HEK293 (cell line): ENCODE measurements around the gene PSMB9.

Source experiments
- CTCF ChIA-PET: fragments of 350-600 bp; formaldehyde crosslinking; extraction: SDS; loops from one replicate; lab custom pipeline; 2021; ENCODE audit warnings: antibody characterized with exemption; lab: Yijun Ruan, JAX
- POLR2A ChIA-PET: fragments of 300-600 bp; formaldehyde crosslinking; extraction: SDS; loops from one replicate; lab custom pipeline; 2020; ENCODE audit warnings: antibody characterized with exemption, inconsistent platforms; lab: Yijun Ruan, JAX
- H3K27ac ChIP-seq: fragments of 200-500 bp; sonication (Bioruptor generic); 2 replicates; pipeline ENCODE4 v1.5.1; 2014; ENCODE audit warnings: low read depth, low read length, control low read depth, inconsistent platforms; ENCODE audit errors: extremely low read depth
- H3K36me3 ChIP-seq, 2 experiments: fragments of 200-500 bp in 1 of 2; sonication (Bioruptor generic) in 1 of 2; 1 replicate in 1 of 2; 2 replicates in 1 of 2; pipeline ENCODE4 v1.5.1; 2014 to 2017; ENCODE audit warnings: inconsistent platforms in 2 of 2, low read length in 2 of 2; ENCODE audit not compliant: control insufficient read depth in 2 of 2, insufficient read depth in 1 of 2
- H3K4me1 ChIP-seq: fragments of 200-500 bp; sonication (Bioruptor generic); 2 replicates; pipeline ENCODE4 v1.5.1; 2014; ENCODE audit warnings: mild to moderate bottlenecking, low read length, inconsistent platforms; ENCODE audit not compliant: control insufficient read depth, insufficient read depth
- H3K4me3 ChIP-seq: 2 replicates; pipeline ENCODE4 v1.5.1; 2011; ENCODE audit warnings: low read depth, mild to moderate bottlenecking, control low read depth, low read length, moderate library complexity
- H3K9me3 ChIP-seq: fragments of 200-500 bp; sonication (Bioruptor generic); 2 replicates; pipeline ENCODE4 v1.5.1; 2014; ENCODE audit warnings: low read depth, low read length, inconsistent platforms; ENCODE audit not compliant: control insufficient read depth, insufficient read depth
- BCL11A ChIP-seq: fragments of 450-650 bp; formaldehyde crosslinking; IDR thresholded peaks from 2 replicates; pipeline ENCODE4 v1.5.1; 2016; ENCODE audit warnings: low read depth, missing biosample characterization, missing genetic modification characterization
- FEZF1 ChIP-seq: fragments of 450-650 bp; formaldehyde crosslinking; IDR thresholded peaks from 2 replicates; pipeline ENCODE4 v1.5.1; 2016; ENCODE audit warnings: missing biosample characterization, missing genetic modification characterization
- GLI2 ChIP-seq: fragments of 450-650 bp; formaldehyde crosslinking; IDR thresholded peaks from 2 replicates; pipeline ENCODE4; 2017; ENCODE audit warnings: missing biosample characterization, missing genetic modification characterization, low read depth, borderline replicate concordance
- GLIS1 ChIP-seq: fragments of 450-650 bp; formaldehyde crosslinking; IDR thresholded peaks from 2 replicates; pipeline ENCODE4 v1.5.1; 2016; ENCODE audit warnings: missing biosample characterization, missing genetic modification characterization
- MEIS1 ChIP-seq: sonication (generic); formaldehyde crosslinking; IDR thresholded peaks from 2 replicates; pipeline ENCODE4 v1.8.1; 2022; ENCODE audit warnings: missing genetic modification reagents, mild to moderate bottlenecking, borderline replicate concordance
- OVOL3 ChIP-seq: fragments of 450-650 bp; formaldehyde crosslinking; IDR thresholded peaks from 2 replicates; pipeline ENCODE4 v1.5.1; 2016; ENCODE audit warnings: missing biosample characterization, missing genetic modification characterization
- TRIM28 ChIP-seq: IDR thresholded peaks from 2 replicates; pipeline ENCODE4 v1.6.1; 2011; ENCODE audit warnings: low read length, control low read depth, borderline replicate concordance
- ZBTB7A ChIP-seq: fragments of 450-650 bp; formaldehyde crosslinking; IDR thresholded peaks from 2 replicates; pipeline ENCODE4 v1.5.1; 2016; ENCODE audit warnings: low read depth, missing biosample characterization, missing genetic modification characterization
- ZEB2 ChIP-seq: fragments of 450-650 bp; formaldehyde crosslinking; IDR thresholded peaks from 2 replicates; pipeline ENCODE4 v1.5.1; 2016; ENCODE audit warnings: missing biosample characterization, missing genetic modification characterization
- ZNF112 ChIP-seq: fragments of 450-650 bp; formaldehyde crosslinking; IDR thresholded peaks from 2 replicates; pipeline ENCODE4 v1.5.0; 2017; ENCODE audit warnings: missing biosample characterization, missing genetic modification characterization
- ZNF16 ChIP-seq: fragments of 450-650 bp; formaldehyde crosslinking; IDR thresholded peaks from 2 replicates; pipeline ENCODE4 v1.5.1; 2016; ENCODE audit warnings: low read depth, missing biosample characterization, missing genetic modification characterization
- ZNF184 ChIP-seq: fragments of 450-650 bp; IDR thresholded peaks from 2 replicates; pipeline ENCODE4 v1.5.1; 2018; ENCODE audit warnings: missing biosample characterization, mild to moderate bottlenecking, missing genetic modification characterization
- ZNF529 ChIP-seq: fragments of 450-650 bp; formaldehyde crosslinking; IDR thresholded peaks from 2 replicates; pipeline ENCODE4 v1.5.1; 2017; ENCODE audit warnings: missing genetic modification characterization, missing biosample characterization; ENCODE audit not compliant: insufficient replicate concordance
- ZNF530 ChIP-seq: fragments of 450-650 bp; formaldehyde crosslinking; IDR thresholded peaks from 2 replicates; pipeline ENCODE4 v1.5.1; 2016; ENCODE audit warnings: low read depth, missing biosample characterization, missing genetic modification characterization
- ZNF560 ChIP-seq: fragments of 450-650 bp; formaldehyde crosslinking; IDR thresholded peaks from 2 replicates; pipeline ENCODE4 v1.5.1; 2017; ENCODE audit warnings: missing biosample characterization, missing genetic modification characterization, borderline replicate concordance
- ZNF585B ChIP-seq: fragments of 450-650 bp; formaldehyde crosslinking; IDR thresholded peaks from 2 replicates; pipeline ENCODE4 v1.5.1; 2016; ENCODE audit warnings: missing biosample characterization, missing genetic modification characterization
- ZNF624 ChIP-seq: fragments of 450-650 bp; formaldehyde crosslinking; IDR thresholded peaks from 2 replicates; pipeline ENCODE4 v1.5.1; 2017; ENCODE audit warnings: missing biosample characterization, missing genetic modification characterization
- ZNF776 ChIP-seq: fragments of 450-650 bp; formaldehyde crosslinking; IDR thresholded peaks from 2 replicates; pipeline ENCODE4 v1.5.0; 2017; ENCODE audit warnings: missing biosample characterization, missing genetic modification characterization, borderline replicate concordance
- TF ChIP-seq, protein P1 (sequence below): fragments of 450-650 bp; formaldehyde crosslinking; IDR thresholded peaks from 2 replicates; pipeline ENCODE4 v1.5.1; 2017; ENCODE audit warnings: missing biosample characterization, mild to moderate bottlenecking, missing genetic modification characterization, moderate library complexity
- TF ChIP-seq, protein P2 (sequence below): fragments of 450-650 bp; formaldehyde crosslinking; IDR thresholded peaks from 2 replicates; pipeline ENCODE4; 2016; ENCODE audit warnings: missing biosample characterization, missing genetic modification characterization
- TF ChIP-seq, protein P3 (sequence below): fragments of 450-650 bp; formaldehyde crosslinking; IDR thresholded peaks from 2 replicates; pipeline ENCODE4 v1.5.1; 2017; ENCODE audit warnings: missing biosample characterization, missing genetic modification characterization
- TF ChIP-seq, protein P4 (sequence below): fragments of 450-650 bp; formaldehyde crosslinking; IDR thresholded peaks from 2 replicates; pipeline ENCODE4 v1.5.1; 2016; ENCODE audit warnings: missing biosample characterization, missing genetic modification characterization
- TF ChIP-seq, protein P5 (sequence below): fragments of 450-650 bp; formaldehyde crosslinking; IDR thresholded peaks from 2 replicates; pipeline ENCODE4 v1.5.1; 2017; ENCODE audit warnings: missing biosample characterization, missing genetic modification characterization
- TF ChIP-seq, protein P6 (sequence below): IDR thresholded peaks from 2 replicates; pipeline ENCODE4 v1.6.1; 2011; ENCODE audit warnings: mild to moderate bottlenecking, low read depth, low read length, borderline replicate concordance
- TF ChIP-seq, protein P7 (sequence below): fragments of 450-650 bp; formaldehyde crosslinking; IDR thresholded peaks from 2 replicates; pipeline ENCODE4 v1.5.1; 2016; ENCODE audit warnings: missing biosample characterization, missing genetic modification characterization

Gene PSMB9

DNA sequence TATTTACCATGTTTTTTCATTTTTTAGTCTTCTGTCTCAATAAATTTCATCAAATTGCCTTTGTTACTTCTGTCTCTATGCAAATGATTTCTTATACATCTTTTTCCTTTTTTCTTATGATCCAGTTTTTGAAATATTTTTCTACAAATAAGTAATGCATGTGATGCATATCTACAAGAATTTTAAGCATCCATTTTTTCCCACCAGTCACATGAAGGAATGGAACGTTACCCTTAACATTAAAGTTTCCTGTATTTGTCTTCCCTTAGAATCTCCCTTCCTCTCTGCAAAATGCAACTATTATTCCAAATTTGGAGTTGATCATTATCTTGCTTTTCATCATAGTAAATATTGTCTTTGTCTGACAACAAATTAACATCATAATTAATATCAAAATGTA lies 35.5 kb downstream of the PSMB9 start:
- Histone ChIP-seq H3K36me3 (no peaks in the 10 kb centered on the region), H3K27ac (no peak overlapping the region)
- CTCF ChIA-PET, result interaction anchor here (0.6 to 1.7 kb wide), 8 partner anchors 25 to 258 kb away, joined by 3 to 14 read pairs (median 4); partner anchors contain the start of gene TAP2
- TF ChIP-seq, protein P1, sequence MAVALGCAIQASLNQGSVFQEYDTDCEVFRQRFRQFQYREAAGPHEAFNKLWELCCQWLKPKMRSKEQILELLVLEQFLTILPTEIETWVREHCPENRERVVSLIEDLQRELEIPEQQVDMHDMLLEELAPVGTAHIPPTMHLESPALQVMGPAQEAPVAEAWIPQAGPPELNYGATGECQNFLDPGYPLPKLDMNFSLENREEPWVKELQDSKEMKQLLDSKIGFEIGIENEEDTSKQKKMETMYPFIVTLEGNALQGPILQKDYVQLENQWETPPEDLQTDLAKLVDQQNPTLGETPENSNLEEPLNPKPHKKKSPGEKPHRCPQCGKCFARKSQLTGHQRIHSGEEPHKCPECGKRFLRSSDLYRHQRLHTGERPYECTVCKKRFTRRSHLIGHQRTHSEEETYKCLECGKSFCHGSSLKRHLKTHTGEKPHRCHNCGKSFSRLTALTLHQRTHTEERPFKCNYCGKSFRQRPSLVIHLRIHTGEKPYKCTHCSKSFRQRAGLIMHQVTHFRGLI, result no peak
- TF ChIP-seq ZNF16, result no peak
- no peak for TF ChIP-seq ZNF560 (tag by site-specific recombination)
- TF ChIP-seq, protein P2, sequence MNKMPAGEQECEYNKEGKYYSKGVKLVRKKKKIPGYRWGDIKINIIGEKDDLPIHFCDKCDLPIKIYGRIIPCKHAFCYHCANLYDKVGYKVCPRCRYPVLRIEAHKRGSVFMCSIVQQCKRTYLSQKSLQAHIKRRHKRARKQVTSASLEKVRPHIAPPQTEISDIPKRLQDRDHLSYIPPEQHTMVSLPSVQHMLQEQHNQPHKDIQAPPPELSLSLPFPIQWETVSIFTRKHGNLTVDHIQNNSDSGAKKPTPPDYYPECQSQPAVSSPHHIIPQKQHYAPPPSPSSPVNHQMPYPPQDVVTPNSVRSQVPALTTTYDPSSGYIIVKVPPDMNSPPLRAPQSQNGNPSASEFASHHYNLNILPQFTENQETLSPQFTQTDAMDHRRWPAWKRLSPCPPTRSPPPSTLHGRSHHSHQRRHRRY (tag by site-specific recombination), result no peak
- TF ChIP-seq BCL11A (tag by site-specific recombination), result no peak
- no peak for TF ChIP-seq FEZF1 (tag by site-specific recombination)
- TF ChIP-seq ZNF529 (tag by site-specific recombination), result no peak
- TF ChIP-seq MEIS1 (CRISPR knock-in tag), result no peak
- no peak for TF ChIP-seq ZNF624
- TF ChIP-seq, protein P3, sequence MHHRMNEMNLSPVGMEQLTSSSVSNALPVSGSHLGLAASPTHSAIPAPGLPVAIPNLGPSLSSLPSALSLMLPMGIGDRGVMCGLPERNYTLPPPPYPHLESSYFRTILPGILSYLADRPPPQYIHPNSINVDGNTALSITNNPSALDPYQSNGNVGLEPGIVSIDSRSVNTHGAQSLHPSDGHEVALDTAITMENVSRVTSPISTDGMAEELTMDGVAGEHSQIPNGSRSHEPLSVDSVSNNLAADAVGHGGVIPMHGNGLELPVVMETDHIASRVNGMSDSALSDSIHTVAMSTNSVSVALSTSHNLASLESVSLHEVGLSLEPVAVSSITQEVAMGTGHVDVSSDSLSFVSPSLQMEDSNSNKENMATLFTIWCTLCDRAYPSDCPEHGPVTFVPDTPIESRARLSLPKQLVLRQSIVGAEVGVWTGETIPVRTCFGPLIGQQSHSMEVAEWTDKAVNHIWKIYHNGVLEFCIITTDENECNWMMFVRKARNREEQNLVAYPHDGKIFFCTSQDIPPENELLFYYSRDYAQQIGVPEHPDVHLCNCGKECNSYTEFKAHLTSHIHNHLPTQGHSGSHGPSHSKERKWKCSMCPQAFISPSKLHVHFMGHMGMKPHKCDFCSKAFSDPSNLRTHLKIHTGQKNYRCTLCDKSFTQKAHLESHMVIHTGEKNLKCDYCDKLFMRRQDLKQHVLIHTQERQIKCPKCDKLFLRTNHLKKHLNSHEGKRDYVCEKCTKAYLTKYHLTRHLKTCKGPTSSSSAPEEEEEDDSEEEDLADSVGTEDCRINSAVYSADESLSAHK, result no peak
- TF ChIP-seq ZBTB7A (tag by site-specific recombination), result no peak
- no peak for TF ChIP-seq ZNF112 (tag by site-specific recombination)
- TF ChIP-seq ZNF585B (tag by site-specific recombination), result no peak
- no peak for TF ChIP-seq ZNF776 (tag by site-specific recombination)
- no peak for TF ChIP-seq ZNF530 (tag by site-specific recombination)
- TF ChIP-seq, all 188 proteins: peak for 0
- Histone ChIP-seq H3K4me3 (no peak overlapping the region), H3K9me3 (no peaks in the 10 kb centered on the region), H3K4me1 (peaks cover 4% of the 10 kb centered on the region)
- POLR2A ChIA-PET, result no interaction called here

DNA sequence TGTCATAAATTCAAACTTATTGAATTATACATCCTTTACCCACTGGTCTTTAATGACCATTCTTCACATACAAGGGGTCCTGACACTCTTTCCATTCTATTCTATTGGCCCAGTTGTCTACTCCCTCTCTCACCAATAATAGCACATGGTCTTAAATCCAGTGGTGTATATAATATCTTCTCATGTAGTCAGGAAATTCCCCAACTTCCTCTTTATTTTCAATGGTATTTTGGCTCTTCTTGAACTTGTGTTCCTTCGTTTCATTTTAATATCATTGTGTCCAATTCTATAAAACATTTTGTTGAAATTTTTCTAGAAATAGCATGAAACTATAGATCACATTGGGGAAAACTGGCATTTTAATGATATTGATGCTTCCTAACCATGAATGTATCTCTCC lies 36.8 kb downstream of the PSMB9 start:
- Histone ChIP-seq H3K4me3 (no peak overlapping the region), H3K36me3 (no peaks in the 10 kb centered on the region), H3K4me1 (peaks cover 7% of the 10 kb centered on the region), H3K27ac (no peak overlapping the region), H3K9me3 (no peaks in the 10 kb centered on the region)
- POLR2A ChIA-PET, result no interaction called here
- CTCF ChIA-PET, result interaction anchor here (1.0 to 6.2 kb wide), 6 partner anchors 43 to 257 kb away, joined by 3 to 51 read pairs (median 7); partner anchors contain the start of gene HLA-DMA
- no peak for TF ChIP-seq GLI2
- TF ChIP-seq ZNF184 (tag by site-specific recombination), result no peak
- TF ChIP-seq, protein P4, sequence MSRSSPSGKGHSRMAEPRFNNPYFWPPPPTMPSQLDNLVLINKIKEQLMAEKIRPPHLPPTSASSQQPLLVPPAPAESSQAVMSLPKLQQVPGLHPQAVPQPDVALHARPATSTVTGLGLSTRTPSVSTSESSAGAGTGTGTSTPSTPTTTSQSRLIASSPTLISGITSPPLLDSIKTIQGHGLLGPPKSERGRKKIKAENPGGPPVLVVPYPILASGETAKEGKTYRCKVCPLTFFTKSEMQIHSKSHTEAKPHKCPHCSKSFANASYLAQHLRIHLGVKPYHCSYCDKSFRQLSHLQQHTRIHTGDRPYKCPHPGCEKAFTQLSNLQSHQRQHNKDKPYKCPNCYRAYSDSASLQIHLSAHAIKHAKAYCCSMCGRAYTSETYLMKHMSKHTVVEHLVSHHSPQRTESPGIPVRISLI (tag by site-specific recombination), result no peak
- TF ChIP-seq, protein P5, sequence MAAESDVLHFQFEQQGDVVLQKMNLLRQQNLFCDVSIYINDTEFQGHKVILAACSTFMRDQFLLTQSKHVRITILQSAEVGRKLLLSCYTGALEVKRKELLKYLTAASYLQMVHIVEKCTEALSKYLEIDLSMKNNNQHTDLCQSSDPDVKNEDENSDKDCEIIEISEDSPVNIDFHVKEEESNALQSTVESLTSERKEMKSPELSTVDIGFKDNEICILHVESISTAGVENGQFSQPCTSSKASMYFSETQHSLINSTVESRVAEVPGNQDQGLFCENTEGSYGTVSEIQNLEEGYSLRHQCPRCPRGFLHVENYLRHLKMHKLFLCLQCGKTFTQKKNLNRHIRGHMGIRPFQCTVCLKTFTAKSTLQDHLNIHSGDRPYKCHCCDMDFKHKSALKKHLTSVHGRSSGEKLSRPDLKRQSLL (tag by site-specific recombination), result no peak
- TF ChIP-seq GLIS1, result no peak
- TF ChIP-seq, protein P6, sequence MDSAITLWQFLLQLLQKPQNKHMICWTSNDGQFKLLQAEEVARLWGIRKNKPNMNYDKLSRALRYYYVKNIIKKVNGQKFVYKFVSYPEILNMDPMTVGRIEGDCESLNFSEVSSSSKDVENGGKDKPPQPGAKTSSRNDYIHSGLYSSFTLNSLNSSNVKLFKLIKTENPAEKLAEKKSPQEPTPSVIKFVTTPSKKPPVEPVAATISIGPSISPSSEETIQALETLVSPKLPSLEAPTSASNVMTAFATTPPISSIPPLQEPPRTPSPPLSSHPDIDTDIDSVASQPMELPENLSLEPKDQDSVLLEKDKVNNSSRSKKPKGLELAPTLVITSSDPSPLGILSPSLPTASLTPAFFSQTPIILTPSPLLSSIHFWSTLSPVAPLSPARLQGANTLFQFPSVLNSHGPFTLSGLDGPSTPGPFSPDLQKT, result no peak
- no peak for TF ChIP-seq ZEB2 (tag by site-specific recombination)
- TF ChIP-seq TRIM28, result no peak
- TF ChIP-seq, protein P7, sequence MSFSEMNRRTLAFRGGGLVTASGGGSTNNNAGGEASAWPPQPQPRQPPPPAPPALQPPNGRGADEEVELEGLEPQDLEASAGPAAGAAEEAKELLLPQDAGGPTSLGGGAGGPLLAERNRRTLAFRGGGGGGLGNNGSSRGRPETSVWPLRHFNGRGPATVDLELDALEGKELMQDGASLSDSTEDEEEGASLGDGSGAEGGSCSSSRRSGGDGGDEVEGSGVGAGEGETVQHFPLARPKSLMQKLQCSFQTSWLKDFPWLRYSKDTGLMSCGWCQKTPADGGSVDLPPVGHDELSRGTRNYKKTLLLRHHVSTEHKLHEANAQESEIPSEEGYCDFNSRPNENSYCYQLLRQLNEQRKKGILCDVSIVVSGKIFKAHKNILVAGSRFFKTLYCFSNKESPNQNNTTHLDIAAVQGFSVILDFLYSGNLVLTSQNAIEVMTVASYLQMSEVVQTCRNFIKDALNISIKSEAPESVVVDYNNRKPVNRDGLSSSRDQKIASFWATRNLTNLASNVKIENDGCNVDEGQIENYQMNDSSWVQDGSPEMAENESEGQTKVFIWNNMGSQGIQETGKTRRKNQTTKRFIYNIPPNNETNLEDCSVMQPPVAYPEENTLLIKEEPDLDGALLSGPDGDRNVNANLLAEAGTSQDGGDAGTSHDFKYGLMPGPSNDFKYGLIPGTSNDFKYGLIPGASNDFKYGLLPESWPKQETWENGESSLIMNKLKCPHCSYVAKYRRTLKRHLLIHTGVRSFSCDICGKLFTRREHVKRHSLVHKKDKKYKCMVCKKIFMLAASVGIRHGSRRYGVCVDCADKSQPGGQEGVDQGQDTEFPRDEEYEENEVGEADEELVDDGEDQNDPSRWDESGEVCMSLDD, result no peak
- TF ChIP-seq OVOL3 (tag by site-specific recombination), result no peak
